HG02678 (cell line): ENCODE results near the gene FAM234B.

Experiments
- ATAC-seq: cut with Tn5 transposase; IDR thresholded peaks from one replicate; pipeline ENCODE4 v1.9.1; 2021; ENCODE audit warnings: mild to moderate bottlenecking, moderate library complexity; ENCODE audit not compliant: unreplicated experiment

Gene FAM234B

DNA sequence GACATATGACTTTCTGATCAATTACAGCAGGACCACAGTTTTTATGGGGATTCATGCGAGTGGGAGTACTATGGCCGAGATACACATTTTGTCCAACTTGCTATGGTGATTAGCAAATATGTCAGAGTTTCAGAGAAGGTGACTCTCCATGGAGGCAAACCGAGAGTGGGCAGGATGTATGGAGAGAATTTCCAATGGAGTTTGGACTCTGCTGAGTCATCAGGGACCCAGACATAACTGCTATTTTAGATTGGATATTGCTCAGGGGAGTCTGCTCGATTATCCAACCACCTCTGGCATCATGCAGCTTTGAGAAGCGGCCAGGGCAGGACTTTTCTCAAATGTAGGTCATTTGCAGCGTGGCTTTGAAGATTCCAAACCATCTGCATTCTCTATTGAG is 68.8 kb downstream of the FAM234B start:
- no peak for ATAC-seq

DNA sequence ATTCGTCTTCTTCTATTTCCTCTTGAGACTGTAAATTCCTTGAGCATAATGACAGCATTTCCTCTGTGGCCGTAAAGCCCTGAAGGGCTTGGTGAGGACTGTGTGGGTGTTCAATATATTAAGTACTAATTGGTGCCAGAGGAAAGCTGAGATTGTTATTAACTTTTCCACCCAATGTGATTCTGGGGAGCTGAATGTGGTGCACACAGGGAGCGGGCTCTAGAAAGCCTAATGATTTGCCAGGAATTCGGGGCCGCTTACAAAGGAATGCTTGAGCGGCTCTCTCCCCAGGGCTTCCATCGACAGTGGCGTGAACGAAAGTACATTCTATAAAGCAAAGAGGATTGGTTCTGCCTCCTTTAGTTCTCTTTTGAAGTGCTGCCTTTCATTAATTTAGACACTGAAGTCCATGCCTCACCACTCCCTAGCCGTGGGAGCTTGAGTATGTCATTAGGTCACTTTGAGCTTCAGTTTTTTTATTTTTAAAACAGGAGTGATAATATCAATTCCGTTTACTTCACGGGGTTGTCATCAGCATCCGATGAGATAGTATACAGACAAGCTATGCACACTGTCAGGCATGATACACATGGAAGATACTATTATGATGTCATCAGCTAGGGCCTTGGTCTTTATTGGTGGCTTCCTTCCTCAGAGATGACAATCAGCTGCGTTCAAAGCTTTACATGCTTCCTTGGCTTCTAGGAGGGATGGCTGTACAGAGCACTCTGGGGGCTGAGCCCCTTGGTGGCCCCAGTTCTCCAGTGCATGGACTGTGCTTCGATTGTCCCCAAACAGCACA is 70.3 kb downstream of the FAM234B start:
- ATAC-seq = no peak

DNA sequence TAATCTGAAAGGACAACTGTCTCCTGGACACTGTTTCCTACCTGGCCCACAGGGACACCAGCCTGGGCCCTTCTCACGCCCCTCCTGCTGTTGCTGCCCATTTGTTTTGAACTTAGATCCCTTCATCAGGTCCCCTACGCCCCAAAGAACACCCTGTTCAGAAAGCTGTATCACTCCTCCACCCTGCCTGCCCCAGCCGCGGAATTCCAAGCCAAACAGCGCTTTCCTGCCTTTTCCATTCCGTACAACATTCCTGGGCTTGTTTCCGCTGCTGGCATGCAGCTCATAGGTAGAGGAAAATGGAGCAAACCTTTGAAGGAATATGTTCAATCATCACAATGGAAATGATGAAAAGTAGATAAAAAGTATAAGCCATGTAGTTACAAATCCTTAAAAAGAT is 72.1 kb downstream of the FAM234B start:
- no peak for ATAC-seq

DNA sequence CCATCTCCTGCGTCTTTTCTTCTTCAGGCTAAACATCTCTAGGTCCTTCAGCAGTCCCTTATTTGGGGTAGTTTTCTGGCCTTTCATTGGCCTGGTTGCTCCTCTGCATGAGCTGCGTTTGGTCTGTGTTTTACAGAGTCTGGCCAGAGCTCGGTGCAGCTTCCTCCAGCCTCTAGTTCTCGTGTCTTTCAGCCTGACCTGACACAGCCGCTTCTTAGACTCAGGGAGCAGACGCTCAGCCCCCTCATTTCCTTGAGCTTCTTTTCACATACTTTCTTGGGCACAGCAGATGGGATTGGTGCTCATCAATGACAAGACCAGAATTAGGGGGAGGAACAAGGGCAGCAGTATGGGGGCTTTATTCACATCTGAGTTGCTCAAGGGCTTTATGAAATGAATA is 72.8 kb downstream of the FAM234B start:
- no peak for ATAC-seq

DNA sequence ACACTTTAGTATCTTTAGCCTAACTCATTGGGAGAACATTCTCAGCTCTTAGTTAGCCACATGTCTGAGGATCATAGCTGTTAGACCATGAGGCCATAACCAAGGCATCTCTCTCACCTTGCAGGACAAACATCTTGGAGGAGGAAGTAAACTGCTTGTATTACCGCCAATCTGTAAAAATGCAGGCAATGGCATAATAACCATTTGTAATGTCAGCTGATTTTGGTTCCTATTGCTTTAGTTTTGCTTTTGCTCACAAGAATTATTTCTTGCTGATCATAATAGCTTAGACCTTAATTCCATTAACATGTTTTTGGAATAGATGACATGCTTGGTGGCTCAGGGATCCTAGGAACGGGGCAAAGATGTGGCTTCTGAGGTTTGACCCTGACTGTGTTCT is 75.6 kb downstream of the FAM234B start:
- no peak for ATAC-seq

DNA sequence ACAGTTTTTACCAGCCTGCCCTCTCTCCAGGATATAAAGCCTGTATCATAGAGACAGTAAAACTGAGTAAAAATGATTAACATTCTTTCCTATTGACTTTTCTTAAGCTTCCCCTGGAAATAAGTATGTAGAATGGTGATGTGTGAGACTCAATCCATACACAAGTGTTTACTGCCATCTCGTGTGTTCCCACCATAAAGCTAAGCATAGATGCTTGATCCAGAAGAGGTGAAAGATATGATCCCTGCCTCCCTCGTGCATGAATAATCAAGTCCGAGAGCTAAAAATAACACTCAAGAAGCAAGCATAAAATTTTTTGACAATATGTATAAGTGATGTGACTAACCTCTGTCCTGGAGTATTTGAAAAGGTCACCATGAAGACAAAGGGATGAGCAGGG is 76.2 kb downstream of the FAM234B start:
- no peak for ATAC-seq

DNA sequence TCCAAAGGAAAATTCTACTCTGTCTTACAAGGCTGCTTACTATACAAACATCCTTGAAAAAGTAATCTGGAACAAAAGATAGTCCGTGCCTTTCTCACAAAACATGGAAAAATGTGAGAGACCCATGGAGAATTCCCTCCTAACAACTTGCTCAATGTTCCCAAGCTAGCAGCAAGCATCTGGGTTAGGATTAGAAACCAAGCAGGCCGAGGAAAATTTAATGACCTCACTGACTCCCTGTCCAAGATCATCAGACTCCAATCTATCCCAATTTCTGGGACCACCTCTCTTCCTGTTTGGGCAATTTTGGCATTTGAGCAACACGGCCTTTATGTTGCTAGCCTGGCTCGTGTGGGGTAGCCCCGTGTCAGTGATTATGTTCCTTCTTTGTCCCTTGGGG is 77.4 kb downstream of the FAM234B start:
- ATAC-seq = no peak

DNA sequence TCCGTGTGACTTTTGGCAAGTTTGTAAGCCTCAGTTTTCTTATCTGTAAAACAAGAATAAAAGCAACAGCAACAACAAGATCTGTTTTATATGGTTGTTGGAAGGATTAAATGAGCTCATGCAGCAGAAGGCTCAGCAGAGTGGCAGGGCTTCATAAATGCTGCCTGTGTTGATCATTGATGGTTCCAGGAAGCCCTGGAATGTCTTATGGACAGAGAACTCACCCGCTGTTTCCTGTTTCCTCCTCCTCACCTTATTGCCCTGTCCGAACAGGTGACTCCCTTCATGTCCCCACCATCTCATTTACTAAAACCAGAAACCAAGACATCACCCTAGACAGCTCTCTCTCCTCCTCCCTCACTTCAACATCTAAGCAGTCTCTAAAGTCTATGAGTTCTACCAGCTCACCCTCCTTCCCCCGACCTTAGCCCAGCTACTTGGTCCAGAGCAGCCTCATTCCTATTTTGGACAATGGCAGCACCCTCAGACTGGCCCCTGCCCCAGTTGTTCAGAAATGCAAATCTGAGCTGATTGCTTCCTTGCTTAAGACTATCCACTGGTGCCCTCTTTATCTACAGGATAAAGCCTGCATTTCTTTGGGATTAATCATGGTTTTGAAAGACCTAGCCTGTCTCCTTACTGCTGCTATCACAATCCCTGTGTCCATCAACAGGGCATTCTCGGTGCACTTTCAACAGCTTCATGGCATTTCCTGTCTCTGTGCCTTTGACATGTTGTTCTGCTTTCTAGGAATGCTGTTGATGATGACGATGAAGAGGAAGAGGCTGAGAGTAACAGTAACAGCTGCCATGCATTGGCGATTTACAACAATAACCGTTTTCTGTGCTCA is 80.7 kb downstream of the FAM234B start:
- ATAC-seq = no peak

DNA sequence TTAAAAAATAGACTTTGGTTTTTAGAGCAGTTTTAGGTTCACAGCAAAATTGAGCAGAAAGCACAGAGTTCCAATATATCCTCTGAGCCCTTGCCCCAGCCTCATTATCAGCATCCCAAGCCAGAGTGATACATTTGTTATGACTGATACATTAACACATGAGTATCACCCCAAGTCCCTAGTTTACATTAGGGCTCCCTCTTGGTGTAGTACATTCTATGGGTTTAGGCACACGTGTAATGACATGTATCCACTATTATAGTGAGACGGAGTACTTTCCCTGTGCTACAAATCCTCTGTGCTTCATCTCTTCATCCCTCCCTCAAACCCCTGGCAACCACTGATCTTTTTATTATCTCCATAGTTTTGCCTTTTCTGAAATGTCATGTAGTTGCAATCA is 81.8 kb downstream of the FAM234B start:
- no peak for ATAC-seq

DNA sequence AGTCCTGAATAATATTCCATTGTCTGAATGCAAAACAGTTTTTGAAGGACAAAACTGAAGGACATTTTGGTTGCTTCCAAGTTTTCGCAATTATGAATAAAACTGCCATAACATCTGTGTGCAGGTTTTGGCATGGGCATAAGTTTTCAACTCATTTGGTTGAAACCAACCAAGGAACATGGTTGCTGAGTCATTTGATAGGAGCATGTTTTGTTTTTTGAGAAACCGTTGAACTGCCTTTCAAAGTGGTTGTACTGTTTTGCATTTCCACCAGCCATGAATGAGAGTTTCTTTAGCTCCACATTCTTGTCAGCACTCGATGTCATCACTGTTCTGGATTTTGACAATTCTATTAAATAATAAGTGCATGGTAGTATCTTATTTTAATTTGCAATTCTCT is 82.3 kb downstream of the FAM234B start:
- no peak for ATAC-seq

DNA sequence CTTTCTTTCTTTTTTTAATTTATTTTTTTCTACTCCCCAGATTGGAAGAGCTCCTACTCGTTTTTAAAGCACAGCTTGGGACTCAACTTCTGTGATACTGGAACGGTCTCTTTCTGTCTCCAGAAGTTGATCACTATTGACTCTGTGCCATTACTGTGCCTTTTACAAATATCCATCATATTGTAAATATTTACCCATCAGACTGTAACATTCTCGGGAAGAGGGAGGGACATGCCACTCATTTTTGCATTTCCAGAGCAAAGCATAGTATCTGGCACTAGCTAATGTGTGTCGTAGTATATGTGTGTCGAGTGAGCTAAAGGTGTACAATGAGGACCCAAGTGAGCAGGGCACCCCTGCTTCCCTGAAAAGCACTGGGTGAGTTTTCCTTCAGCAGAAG is 83.3 kb downstream of the FAM234B start:
- ATAC-seq = no peak

DNA sequence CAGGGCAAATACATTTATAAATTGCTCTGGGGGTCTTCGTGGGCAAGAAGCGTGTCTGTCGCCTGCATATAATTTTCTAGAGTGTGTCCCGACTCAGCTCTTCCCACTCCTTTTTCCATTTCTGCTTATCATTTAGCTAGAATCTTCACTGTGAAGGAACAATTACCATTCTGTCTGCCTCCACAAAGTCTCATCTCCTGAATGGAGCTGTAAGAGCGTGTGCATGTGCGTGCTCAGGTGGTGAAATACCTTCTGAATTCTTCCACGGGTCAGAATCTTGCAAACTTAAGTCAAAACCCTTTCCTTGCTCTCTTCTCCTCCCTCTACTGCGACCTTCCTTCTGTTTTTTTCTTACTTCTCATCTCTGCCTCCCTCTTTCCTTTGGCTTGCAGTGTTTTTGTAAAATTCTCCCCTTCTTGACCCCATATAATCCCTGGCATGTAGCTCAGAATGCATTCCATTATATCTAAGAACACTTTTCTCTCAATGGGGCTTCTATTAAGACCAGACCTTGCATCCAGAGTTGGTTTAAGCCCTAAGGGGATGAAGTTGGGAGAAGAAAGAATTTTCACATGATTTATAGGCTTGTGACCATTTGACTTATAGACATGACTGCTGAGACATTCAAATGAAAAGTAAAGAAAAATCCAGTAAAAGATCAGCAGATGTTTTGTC is 84.2 kb downstream of the FAM234B start:
- no peak for ATAC-seq

DNA sequence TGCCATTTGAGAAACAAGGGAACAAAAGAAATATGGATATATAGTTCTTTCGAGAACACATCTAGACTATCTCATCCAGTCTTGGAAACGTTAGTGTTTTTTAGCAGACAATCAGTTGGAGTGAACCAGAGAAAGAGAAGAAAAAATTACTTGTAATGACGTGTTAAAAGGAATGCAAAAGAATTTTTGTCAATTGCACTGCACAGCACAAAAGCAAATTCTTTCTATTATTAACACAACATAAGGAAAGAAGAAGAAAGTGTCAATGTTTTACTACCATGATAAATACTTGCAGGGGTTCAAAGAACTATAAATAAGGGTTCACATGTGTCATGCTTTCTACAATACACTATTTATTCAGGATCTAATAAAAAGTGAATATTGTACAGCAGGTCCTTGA is 86.8 kb downstream of the FAM234B start:
- ATAC-seq = no peak
